GM19463 (cell line): ENCODE results near the gene FCRLA.
"Not testable (repeated sequence)": the region's sequence is repeated elsewhere in the genome, so short reads cannot be mapped to it uniquely, and the experiment has no call there.

ENCODE experiments used
- ATAC-seq: cut with Tn5 transposase; IDR thresholded peaks from one replicate; pipeline ENCODE4 v1.9.1; 2021; ENCODE audit warnings: mild to moderate bottlenecking, moderate library complexity; ENCODE audit not compliant: unreplicated experiment

FCRLA gene, protein sequence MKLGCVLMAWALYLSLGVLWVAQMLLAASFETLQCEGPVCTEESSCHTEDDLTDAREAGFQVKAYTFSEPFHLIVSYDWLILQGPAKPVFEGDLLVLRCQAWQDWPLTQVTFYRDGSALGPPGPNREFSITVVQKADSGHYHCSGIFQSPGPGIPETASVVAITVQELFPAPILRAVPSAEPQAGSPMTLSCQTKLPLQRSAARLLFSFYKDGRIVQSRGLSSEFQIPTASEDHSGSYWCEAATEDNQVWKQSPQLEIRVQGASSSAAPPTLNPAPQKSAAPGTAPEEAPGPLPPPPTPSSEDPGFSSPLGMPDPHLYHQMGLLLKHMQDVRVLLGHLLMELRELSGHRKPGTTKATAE

GRCh38 chr1:161706482-161707347 lies at the start of gene FCRLA:
FCRLA (plus strand) TSS chr1:161707229; CDS start chr1:161707265, 36 bp downstream.
- peak; percentile 60 for ATAC-seq

- not testable (repeated sequence) for ATAC-seq
Observed at GRCh38 chr1:161658524-161658923, 48.5 kb upstream of the FCRLA start.

GRCh38 chr1:161661660-161662311 lies 45.2 kb upstream of the FCRLA start:
- ATAC-seq: not testable (repeated sequence)

- peak; percentile 55 for ATAC-seq
Observed at GRCh38 chr1:161662684-161663339, 44.2 kb upstream of the FCRLA start, which contains the start of gene FCGR2B. FCGR2B (plus strand) TSS chr1:161663143; CDS start chr1:161663242, 99 bp downstream.

GRCh38 chr1:161663569-161663968 lies 43.5 kb upstream of the FCRLA start:
- ATAC-seq: peak; percentile 13

GRCh38 chr1:161664689-161665088 lies 42.3 kb upstream of the FCRLA start:
- ATAC-seq: not testable (repeated sequence)

GRCh38 chr1:161671045-161672020 lies 35.7 kb upstream of the FCRLA start:
- ATAC-seq: not testable (repeated sequence)

GRCh38 chr1:161673437-161673836 lies 33.6 kb upstream of the FCRLA start:
- ATAC-seq: not testable (repeated sequence)

DNA sequence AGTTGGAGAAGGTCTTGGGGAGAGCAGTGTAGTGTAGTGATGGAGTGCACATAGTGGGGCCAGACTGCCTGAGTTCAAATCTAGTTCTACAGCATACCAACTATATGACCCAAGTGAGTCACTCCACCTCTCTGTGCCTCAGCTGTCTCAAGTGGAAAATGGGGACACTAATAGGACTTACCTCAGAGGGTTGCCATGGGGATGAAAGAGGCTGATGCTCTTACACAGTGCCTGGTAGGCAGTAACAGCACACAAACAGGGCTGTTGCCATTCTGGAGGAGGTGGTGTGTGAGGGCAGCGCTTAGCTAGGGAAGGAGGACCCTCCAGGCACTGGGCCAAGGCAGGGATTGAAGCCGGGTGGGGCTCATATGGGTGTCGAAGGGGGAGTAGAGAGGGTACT lies 32.6 kb upstream of the FCRLA start:
- ATAC-seq: not testable (repeated sequence)

GRCh38 chr1:161674908-161675307 lies 32.1 kb upstream of the FCRLA start:
- ATAC-seq: not testable (repeated sequence)

DNA sequence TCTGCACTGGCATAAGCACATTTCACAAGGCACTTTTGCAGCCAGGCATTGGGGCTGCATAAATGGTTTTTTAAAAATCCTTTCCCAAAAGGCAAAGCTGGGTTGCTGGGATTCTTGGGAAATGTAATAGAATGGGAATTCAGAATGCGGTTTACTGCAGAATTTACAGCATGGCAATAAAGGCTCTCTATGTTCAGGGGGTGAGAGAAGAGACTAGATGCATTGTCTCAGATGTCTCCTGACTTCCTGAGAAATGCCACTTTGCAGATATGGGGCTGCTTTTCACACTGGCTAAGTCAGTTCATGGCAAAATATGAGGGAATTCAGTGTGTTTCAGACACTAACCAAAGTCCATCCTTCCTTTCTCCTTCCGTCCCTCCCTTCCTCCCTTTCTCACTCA lies 30.6 kb upstream of the FCRLA start:
- no peak for ATAC-seq

DNA sequence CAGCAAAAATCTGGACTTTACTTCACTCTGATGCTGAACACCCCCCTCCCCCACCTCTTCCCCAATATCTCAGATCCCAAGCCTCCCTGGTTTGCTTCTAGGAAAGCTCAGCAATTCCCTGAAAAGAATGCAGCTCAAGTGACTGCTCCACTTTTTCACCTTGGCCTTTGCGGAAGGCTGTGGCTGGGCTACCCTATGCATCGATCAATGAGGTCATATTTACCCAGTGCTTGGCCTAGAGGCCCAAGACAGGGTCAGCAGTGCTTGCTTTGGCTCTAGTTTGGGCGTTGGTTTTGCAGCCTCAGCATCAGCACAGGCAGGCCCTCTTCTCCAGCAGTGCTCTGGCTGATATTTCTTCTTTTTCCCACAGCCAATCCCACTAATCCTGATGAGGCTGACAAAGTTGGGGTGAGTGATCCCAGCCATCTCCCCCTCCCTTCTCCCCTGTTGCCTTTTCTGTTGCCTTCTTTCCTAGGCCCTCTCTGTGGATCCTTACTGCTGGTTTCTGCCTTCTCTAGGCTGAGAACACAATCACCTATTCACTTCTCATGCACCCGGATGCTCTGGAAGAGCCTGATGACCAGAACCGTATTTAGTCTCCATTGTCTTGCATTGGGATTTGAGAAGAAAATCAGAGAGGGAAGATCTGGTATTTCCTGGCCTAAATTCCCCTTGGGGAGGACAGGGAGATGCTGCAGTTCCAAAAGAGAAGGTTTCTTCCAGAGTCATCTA lies 29.9 kb upstream of the FCRLA start:
- ATAC-seq: no peak

DNA sequence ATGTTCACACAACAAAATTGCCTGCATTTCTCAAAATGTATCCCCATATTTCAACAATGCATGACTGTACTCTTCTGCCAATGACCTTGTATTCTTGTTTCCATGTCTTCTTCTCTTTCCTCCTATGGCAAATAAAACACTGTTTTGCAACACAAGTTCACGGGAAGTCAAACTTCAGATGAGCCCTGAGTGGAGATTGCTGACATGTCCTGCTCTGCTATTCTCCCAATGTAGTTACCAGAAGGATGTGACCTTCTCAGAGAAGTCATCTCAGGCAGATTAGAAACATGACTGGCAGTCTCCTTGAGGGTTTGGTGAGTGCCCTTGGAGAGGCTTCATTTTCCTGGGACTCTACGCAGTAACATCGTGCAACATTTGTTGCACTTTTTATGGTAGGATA lies 28.5 kb upstream of the FCRLA start:
- ATAC-seq: no peak

- ATAC-seq: no peak
Observed at GRCh38 chr1:161681879-161682278, 25.1 kb upstream of the FCRLA start.

DNA sequence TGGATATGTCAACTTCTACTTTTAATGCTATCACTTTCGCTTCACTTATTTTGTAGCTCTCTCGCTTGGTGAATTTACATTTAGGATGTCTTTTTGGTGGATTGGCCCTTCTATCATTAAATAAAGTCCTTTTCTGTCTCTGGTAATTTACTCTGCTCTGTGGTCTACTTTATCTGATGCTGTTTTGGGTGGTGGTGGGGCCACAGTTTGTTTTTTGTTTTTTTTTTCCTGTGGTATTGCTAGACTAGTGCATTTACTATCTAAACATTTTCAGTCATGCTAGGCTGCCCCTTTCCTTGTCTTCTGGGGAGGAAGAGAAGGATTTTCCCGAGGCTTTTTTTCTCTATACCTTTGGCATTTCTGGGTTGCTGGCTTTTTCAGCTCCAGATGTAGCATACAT lies 18.1 kb upstream of the FCRLA start:
- no peak for ATAC-seq

- ATAC-seq: no peak
Observed at GRCh38 chr1:161691846-161692245, 15.2 kb upstream of the FCRLA start.

DNA sequence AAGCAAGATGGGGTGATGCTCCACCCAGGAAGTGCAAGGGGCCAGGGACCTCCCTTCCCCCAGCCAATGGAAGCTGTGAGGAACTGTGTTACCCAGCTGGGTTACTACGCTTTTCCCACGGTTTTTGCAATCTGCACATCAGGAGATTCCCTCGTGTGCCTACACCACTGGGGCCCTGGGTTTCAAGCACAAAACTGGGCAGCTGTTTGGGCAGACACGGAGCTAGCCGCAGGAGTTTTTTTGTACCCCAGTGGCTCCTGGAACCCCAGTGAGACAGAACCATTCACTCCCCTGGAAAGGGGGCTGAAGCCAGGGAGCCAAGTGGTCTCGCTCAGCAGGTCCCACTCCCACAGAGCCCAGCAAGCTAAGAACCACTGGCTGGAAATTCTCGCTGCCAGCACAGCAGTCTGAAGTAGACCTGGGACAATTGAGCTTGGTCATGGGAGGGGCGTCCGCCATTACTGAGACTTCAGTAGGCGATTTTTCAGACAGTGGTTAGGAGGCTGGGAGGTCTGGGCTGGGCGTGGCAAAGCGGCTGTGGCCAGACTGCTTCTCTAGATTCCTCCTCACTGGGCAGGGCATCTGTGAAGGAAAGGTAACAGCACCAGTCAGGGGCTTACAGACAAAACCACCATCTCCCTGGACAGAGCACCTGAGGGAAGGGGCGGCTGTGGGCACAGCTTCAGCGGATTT lies 13.9 kb upstream of the FCRLA start:
- not testable (repeated sequence) for ATAC-seq

DNA sequence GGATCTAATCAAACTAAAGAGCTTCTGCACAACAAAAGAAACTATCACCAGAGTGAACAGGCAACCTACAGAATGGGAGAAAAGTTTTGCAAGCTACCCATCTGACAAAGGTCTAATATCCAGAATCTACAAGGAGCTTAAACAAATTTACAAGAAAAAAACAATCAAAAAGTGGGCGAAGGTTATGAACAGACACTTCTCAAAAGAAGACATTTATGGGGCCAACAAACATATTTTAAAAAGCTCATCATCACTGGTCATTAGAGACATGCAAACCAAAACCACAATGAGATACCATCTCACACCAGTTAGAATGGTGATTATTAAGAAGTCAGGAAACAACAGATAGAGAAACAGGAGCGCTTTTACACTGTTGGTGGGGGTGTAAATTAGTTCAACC lies 8.7 kb upstream of the FCRLA start:
- not testable (repeated sequence) for ATAC-seq
